Measurements from ENCODE around the gene NEUROD4. TPM values are rescaled to one million over a fixed set of nuclear protein-coding genes. Genes with fewer than 3 reads are reported as not detected.
A peak's percentile ranks its signal among the peaks of the same experiment; 100 is the strongest.
"Not testable (repeated sequence)": the region's sequence is repeated elsewhere in the genome, so short reads cannot be mapped to it uniquely, and the experiment has no call there.

NEUROD4 gene
- total RNA-seq, 3 donors from 2014 or later (not counting 1 experiment from before 2014, with no cell fraction given), result not detected

DNA sequence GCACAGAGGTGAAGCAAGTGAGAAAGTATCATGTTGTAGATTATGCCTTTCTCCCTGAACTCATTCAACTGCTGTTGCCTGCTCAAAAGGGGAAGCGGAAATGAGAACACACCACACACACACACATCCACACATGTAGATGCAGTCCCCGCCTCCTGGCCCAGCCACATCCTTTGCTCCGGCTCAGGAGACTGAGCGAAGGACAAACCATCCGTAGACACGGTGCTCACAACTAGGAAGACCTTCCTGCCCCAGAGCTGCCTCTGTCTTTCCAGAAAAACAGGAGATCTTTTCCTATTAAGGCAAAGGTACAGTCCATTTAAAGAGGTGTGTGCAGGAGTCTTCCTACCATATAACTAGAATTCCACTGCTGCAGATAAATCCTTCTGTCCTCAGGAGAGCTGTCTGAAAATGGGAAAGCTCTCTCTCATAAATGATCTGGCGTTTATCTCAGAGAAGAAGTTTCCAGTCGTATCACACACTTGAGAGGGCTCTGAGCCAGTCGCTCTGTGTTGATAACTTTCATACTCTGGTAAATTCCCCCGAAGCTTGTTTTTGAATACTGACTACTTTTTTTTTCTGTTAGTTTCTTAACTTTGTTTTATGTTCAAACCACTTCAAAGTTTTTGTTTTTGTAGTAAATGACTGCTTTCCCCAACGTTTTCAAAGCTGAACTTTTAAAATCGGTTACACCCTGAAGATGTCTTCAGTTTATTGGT is 35.0 kb upstream of the NEUROD4 start, which contains the start of gene TESPA1:
TSS of gene TESPA1 (minus strand) at position 105 of the 719 bp plus-strand sequence. CDS start 10,200 bp downstream, outside the sequence.
- peaks cover 26% of the 10 kb centered on the region for H3K4me1 ChIP-seq (ENCODE audit: control insufficient read depth, insufficient read depth, low read length)
- peak within 1 kb of the TSS; percentile 44 for H3K4me3 ChIP-seq (ENCODE audit: low read length)
- H3K36me3 Mint-ChIP-seq, result no peaks in the 10 kb centered on the region
- WGBS (ENCODE audit: insufficient coverage), result under 1% methylated on average over 11 of the region's 12 CpGs
- intact Hi-C loops (cut with micrococcal nuclease), result no loop called here
- no peaks in the 10 kb centered on the region for H3K9me3 Mint-ChIP-seq
- peaks cover 12% of the 10 kb centered on the region for H3K36me3 ChIP-seq (ENCODE audit: control insufficient read depth, insufficient read depth, low read length)
- H3K27ac ChIP-seq (ENCODE audit: low read length), result peak within 1 kb of the TSS; percentile 90
- H3K27me3 Mint-ChIP-seq (ENCODE audit: low read depth in 2 of 2), result no peaks in the 10 kb centered on the region
- peak; percentile 96 to 97 (median 97) for ATAC-seq
- no peaks in the 10 kb centered on the region for H3K9me3 ChIP-seq (ENCODE audit: control insufficient read depth, insufficient read depth, low read length)
- peaks cover 57% of the 10 kb centered on the region in 2 donors for H3K4me1 Mint-ChIP-seq
- H3K27me3 ChIP-seq (ENCODE audit: control insufficient read depth, insufficient read depth, low read length), result no peaks in the 10 kb centered on the region
- TF ChIP-seq, protein P1, sequence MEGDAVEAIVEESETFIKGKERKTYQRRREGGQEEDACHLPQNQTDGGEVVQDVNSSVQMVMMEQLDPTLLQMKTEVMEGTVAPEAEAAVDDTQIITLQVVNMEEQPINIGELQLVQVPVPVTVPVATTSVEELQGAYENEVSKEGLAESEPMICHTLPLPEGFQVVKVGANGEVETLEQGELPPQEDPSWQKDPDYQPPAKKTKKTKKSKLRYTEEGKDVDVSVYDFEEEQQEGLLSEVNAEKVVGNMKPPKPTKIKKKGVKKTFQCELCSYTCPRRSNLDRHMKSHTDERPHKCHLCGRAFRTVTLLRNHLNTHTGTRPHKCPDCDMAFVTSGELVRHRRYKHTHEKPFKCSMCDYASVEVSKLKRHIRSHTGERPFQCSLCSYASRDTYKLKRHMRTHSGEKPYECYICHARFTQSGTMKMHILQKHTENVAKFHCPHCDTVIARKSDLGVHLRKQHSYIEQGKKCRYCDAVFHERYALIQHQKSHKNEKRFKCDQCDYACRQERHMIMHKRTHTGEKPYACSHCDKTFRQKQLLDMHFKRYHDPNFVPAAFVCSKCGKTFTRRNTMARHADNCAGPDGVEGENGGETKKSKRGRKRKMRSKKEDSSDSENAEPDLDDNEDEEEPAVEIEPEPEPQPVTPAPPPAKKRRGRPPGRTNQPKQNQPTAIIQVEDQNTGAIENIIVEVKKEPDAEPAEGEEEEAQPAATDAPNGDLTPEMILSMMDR (IDR thresholded peaks at IDR 0.05), result no peak
- H3K4me3 Mint-ChIP-seq, result peak within 1 kb of the TSS; percentile 92
- H3K27ac Mint-ChIP-seq, result peak within 1 kb of the TSS; percentile 88 to 94
- DNase-seq, result peak; percentile 72 to 93

GRCh38 chr12:54986773-54987172 is 33.0 kb upstream of the NEUROD4 start:
- DNase-seq; H3K27ac Mint-ChIP-seq; H3K36me3 Mint-ChIP-seq; H3K9me3 Mint-ChIP-seq; H3K9me3 ChIP-seq (ENCODE audit: control insufficient read depth, insufficient read depth, low read length); ATAC-seq; H3K27ac ChIP-seq (ENCODE audit: low read length); H3K36me3 ChIP-seq (ENCODE audit: control insufficient read depth, insufficient read depth, low read length); H3K27me3 Mint-ChIP-seq (ENCODE audit: low read depth in 2 of 2); H3K4me3 Mint-ChIP-seq; H3K4me3 ChIP-seq (ENCODE audit: low read length); H3K27me3 ChIP-seq (ENCODE audit: control insufficient read depth, insufficient read depth, low read length); intact Hi-C loops (cut with micrococcal nuclease): not testable (repeated sequence)
- peaks cover 26% of the 10 kb centered on the region for H3K4me1 ChIP-seq (ENCODE audit: control insufficient read depth, insufficient read depth, low read length)
- WGBS (ENCODE audit: insufficient coverage), result 90% methylated on average over 2 of the region's 3 CpGs
- peaks cover 52 to 59% of the 10 kb centered on the region in 2 donors for H3K4me1 Mint-ChIP-seq

GRCh38 chr12:54987611-54988231 is 32.1 kb upstream of the NEUROD4 start:
- ATAC-seq (no peak), DNase-seq (no peak)
- H3K27me3 Mint-ChIP-seq (ENCODE audit: low read depth in 2 of 2), result no peaks in the 10 kb centered on the region
- H3K9me3 Mint-ChIP-seq, result no peaks in the 10 kb centered on the region
- H3K27ac Mint-ChIP-seq, result no peak overlapping the region
- H3K4me1 Mint-ChIP-seq, result peaks cover 46 to 53% of the 10 kb centered on the region in 2 donors
- 82% methylated on average over 3 of the region's 4 CpGs for whole genome bisulfite sequencing (ENCODE audit: insufficient coverage)
- no peak overlapping the region for H3K27ac ChIP-seq (ENCODE audit: low read length)
- no peaks in the 10 kb centered on the region for H3K36me3 ChIP-seq (ENCODE audit: control insufficient read depth, insufficient read depth, low read length)
- no peaks in the 10 kb centered on the region for H3K9me3 ChIP-seq (ENCODE audit: control insufficient read depth, insufficient read depth, low read length)
- H3K4me3 ChIP-seq (ENCODE audit: low read length), result no peak overlapping the region
- TF ChIP-seq, protein P1 (IDR thresholded peaks at IDR 0.05), result no peak
- intact Hi-C loops (cut with micrococcal nuclease), result no loop called here
- no peak overlapping the region for H3K4me3 Mint-ChIP-seq
- no peaks in the 10 kb centered on the region for H3K27me3 ChIP-seq (ENCODE audit: control insufficient read depth, insufficient read depth, low read length)
- peaks cover 24% of the 10 kb centered on the region for H3K4me1 ChIP-seq (ENCODE audit: control insufficient read depth, insufficient read depth, low read length)
- no peaks in the 10 kb centered on the region for H3K36me3 Mint-ChIP-seq

GRCh38 chr12:54988402-54989054 is 31.2 kb upstream of the NEUROD4 start:
- TF ChIP-seq, protein P1 (IDR thresholded peaks at IDR 0.05), result no peak
- 43% methylated on average over 1 of the region's 1 CpG for WGBS (ENCODE audit: insufficient coverage)
- peak in 1 of 2 donors; percentile 33 for DNase-seq

More at GRCh38 chr12:54988402-54989054, 31.2 kb upstream of the NEUROD4 start:
- Mint-ChIP-seq H3K4me1 (peaks cover 43 to 50% of the 10 kb centered on the region in 2 donors), H3K27me3 (ENCODE audit: low read depth in 2 of 2) (no peaks in the 10 kb centered on the region), H3K27ac (no peak overlapping the region), H3K4me3 (no peak overlapping the region), H3K36me3 (no peaks in the 10 kb centered on the region), H3K9me3 (no peaks in the 10 kb centered on the region)
- H3K36me3 ChIP-seq (ENCODE audit: control insufficient read depth, insufficient read depth, low read length), result no peaks in the 10 kb centered on the region
- no peaks in the 10 kb centered on the region for H3K9me3 ChIP-seq (ENCODE audit: control insufficient read depth, insufficient read depth, low read length)
- H3K27me3 ChIP-seq (ENCODE audit: control insufficient read depth, insufficient read depth, low read length), result no peaks in the 10 kb centered on the region
- no peak overlapping the region for H3K4me3 ChIP-seq (ENCODE audit: low read length)
- intact Hi-C loops (cut with micrococcal nuclease), result no loop called here
- ATAC-seq, result no peak
- no peak overlapping the region for H3K27ac ChIP-seq (ENCODE audit: low read length)
- H3K4me1 ChIP-seq (ENCODE audit: control insufficient read depth, insufficient read depth, low read length), result peaks cover 21% of the 10 kb centered on the region
